MM.1S (cell line): Measurements from ENCODE around the gene LRP5.

Experiments used
- DNase-seq: peaks from one replicate; pipeline ENCODE4 v3.0.0-alpha.2; 2015
- H2AFZ ChIP-seq: fragments of 300-600 bp; sonication (generic); 2 replicates; pipeline ENCODE4 v1.6.0; 2016; ENCODE audit warnings: antibody characterized with exemption, low read length
- H3F3A ChIP-seq: fragments of 300-600 bp; sonication (generic); 2 replicates; pipeline ENCODE4 v1.6.1; 2016; ENCODE audit warnings: mild to moderate bottlenecking, antibody characterized with exemption, low read length, moderate library complexity, mixed read lengths; ENCODE audit not compliant: insufficient read depth
- H3K27ac ChIP-seq: fragments of 300-600 bp; sonication (generic); 2 replicates; pipeline ENCODE4 v1.5.1; 2016; ENCODE audit warnings: mild to moderate bottlenecking, low read length
- H3K27me3 ChIP-seq: fragments of 300-600 bp; sonication (generic); replicated peaks from 2 replicates; pipeline ENCODE4 v1.6.0; 2016; ENCODE audit warnings: low read length; ENCODE audit not compliant: insufficient read depth
- H3K36me3 ChIP-seq: fragments of 300-600 bp; sonication (generic); replicated peaks from 2 replicates; pipeline ENCODE4 v1.6.1; 2016; ENCODE audit warnings: mild to moderate bottlenecking, low read length, mixed read lengths; ENCODE audit not compliant: insufficient read depth
- H3K4me1 ChIP-seq: fragments of 300-600 bp; sonication (generic); 2 replicates; pipeline ENCODE4 v1.6.1; 2016; ENCODE audit warnings: low read length, mixed read lengths
- H3K4me2 ChIP-seq: fragments of 300-600 bp; sonication (generic); 2 replicates; pipeline ENCODE4 v1.6.0; 2016; ENCODE audit warnings: low read depth, low read length
- H3K4me3 ChIP-seq: fragments of 300-600 bp; sonication (generic); 2 replicates; pipeline ENCODE4 v1.5.1; 2016; ENCODE audit warnings: low read length, mixed read lengths
- H3K79me2 ChIP-seq: fragments of 300-600 bp; sonication (generic); 2 replicates; pipeline ENCODE4 v1.6.1; 2016; ENCODE audit warnings: mixed run types, low read length, mixed read lengths
- H3K9ac ChIP-seq: fragments of 300-600 bp; sonication (generic); 2 replicates; pipeline ENCODE4 v1.6.1; 2016; ENCODE audit warnings: low read length, mixed read lengths
- H3K9me2 ChIP-seq: fragments of 300-600 bp; sonication (generic); replicated peaks from 2 replicates; pipeline ENCODE4 v1.6.1; 2016; ENCODE audit warnings: mild to moderate bottlenecking, low read length, mixed read lengths; ENCODE audit not compliant: insufficient read depth
- H3K9me3 ChIP-seq: fragments of 300-600 bp; sonication (generic); replicated peaks from 2 replicates; pipeline ENCODE4 v1.6.1; 2016; ENCODE audit warnings: mild to moderate bottlenecking, low read length, mixed read lengths; ENCODE audit not compliant: insufficient read depth
- H4K20me1 ChIP-seq: fragments of 300-600 bp; sonication (generic); 2 replicates; pipeline ENCODE4 v1.6.1; 2016; ENCODE audit warnings: mild to moderate bottlenecking, low read length, moderate library complexity, mixed read lengths; ENCODE audit not compliant: insufficient read depth
- EZH2 ChIP-seq: fragments of 300-600 bp; sonication (generic); optimal IDR thresholded peaks from 2 replicates; pipeline ENCODE3; 2017; ENCODE audit warnings: low read depth, mild to moderate bottlenecking, antibody characterized with exemption, low read length, mixed read lengths
- EZH2phosphoT487 ChIP-seq: fragments of 300-600 bp; sonication (generic); IDR thresholded peaks from 2 replicates; pipeline ENCODE4 v1.6.1; 2018; ENCODE audit warnings: antibody characterized with exemption, low read length
- TF ChIP-seq, protein P1 (sequence below): fragments of 300-600 bp; sonication (generic); IDR thresholded peaks from 2 replicates; pipeline ENCODE4 v1.5.1; 2016; ENCODE audit warnings: antibody characterized with exemption, low read length, mixed read lengths

The LRP5 gene

GRCh38 chr11:68325907-68326220 lies 13.5 kb downstream of the LRP5 start:
- Histone ChIP-seq H3K4me2 (no peak overlapping the region), H3K9me3 (no peaks in the 10 kb centered on the region), H2AFZ (no peak overlapping the region), H3K27ac (no peak overlapping the region), H3K27me3 (no peaks in the 10 kb centered on the region), H3K4me3 (no peak overlapping the region), H3K36me3 (no peaks in the 10 kb centered on the region), H3K79me2 (peaks cover 7% of the 10 kb centered on the region), H3K9ac (no peak overlapping the region), H3F3A (no peaks in the 10 kb centered on the region), H4K20me1 (no peaks in the 10 kb centered on the region), H3K4me1 (no peaks in the 10 kb centered on the region), H3K9me2 (no peaks in the 10 kb centered on the region)
- TF ChIP-seq EZH2 (no peak), EZH2phosphoT487 (no peak)
- TF ChIP-seq, protein P1, sequence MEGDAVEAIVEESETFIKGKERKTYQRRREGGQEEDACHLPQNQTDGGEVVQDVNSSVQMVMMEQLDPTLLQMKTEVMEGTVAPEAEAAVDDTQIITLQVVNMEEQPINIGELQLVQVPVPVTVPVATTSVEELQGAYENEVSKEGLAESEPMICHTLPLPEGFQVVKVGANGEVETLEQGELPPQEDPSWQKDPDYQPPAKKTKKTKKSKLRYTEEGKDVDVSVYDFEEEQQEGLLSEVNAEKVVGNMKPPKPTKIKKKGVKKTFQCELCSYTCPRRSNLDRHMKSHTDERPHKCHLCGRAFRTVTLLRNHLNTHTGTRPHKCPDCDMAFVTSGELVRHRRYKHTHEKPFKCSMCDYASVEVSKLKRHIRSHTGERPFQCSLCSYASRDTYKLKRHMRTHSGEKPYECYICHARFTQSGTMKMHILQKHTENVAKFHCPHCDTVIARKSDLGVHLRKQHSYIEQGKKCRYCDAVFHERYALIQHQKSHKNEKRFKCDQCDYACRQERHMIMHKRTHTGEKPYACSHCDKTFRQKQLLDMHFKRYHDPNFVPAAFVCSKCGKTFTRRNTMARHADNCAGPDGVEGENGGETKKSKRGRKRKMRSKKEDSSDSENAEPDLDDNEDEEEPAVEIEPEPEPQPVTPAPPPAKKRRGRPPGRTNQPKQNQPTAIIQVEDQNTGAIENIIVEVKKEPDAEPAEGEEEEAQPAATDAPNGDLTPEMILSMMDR, result no peak
- DNase-seq, result no peak

DNA sequence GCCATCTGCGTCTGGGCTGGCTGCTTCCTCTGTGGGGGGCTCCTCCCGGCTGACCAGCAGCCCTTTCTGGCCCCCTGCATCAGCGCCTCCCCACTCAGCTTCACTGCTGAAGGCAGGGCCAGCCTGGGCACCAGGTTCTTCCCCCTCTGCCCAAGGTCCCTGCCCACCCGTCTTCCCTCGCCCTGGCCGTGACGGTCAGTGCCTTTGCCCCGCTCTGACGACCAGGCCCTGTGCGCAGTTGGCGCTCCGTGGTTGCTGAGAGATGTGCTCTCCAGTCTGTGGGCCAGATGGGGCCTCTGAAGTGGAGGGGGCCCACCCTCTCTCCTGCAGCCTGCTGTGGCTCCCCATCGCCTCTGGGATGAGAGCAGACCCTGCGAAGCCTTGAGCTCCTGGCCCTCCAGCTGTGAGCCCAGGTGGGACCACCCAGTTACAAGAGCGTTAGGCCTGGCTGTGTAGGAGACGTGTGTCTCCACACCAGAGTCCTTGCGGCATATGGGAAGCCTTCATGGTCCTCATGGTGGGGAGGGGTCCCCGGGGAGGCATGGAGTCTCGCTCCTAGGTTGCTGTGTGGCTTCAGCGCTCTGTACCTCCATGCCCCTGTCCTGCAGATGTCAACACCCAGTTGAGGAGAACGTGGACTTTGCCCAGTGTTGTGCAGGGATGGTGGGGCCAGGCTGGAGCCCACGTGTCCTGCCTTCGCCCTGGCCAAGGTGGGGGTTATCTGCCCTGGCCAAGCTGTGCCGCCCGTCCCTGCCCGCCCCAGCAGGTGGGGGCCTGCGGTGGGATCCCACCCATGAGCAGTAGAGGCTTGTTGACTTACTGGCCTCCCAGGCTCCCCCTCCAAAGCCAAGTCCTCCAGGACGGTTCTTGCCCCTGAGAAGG lies 14.2 kb downstream of the LRP5 start:
- Histone ChIP-seq H3K27me3 (no peaks in the 10 kb centered on the region), H3F3A (no peaks in the 10 kb centered on the region), H3K4me1 (no peaks in the 10 kb centered on the region), H3K4me2 (no peak overlapping the region), H3K9me3 (no peaks in the 10 kb centered on the region), H4K20me1 (no peaks in the 10 kb centered on the region), H3K79me2 (peaks cover 5% of the 10 kb centered on the region), H2AFZ (no peak overlapping the region), H3K36me3 (no peaks in the 10 kb centered on the region), H3K9ac (no peak overlapping the region), H3K27ac (no peak overlapping the region), H3K4me3 (no peak overlapping the region), H3K9me2 (no peaks in the 10 kb centered on the region)
- DNase-seq, result no peak
- TF ChIP-seq EZH2 (no peak), EZH2phosphoT487 (no peak)
- TF ChIP-seq, protein P1, result no peak

- H3K9ac ChIP-seq, result no peak overlapping the region
- no peaks in the 10 kb centered on the region for H3K79me2 ChIP-seq
- H2AFZ ChIP-seq, result no peak overlapping the region
- no peaks in the 10 kb centered on the region for H3K9me2 ChIP-seq
- no peaks in the 10 kb centered on the region for H3K27me3 ChIP-seq
- no peak overlapping the region for H3K4me3 ChIP-seq
- H3K36me3 ChIP-seq, result no peaks in the 10 kb centered on the region
- H4K20me1 ChIP-seq, result no peaks in the 10 kb centered on the region
- no peak for DNase-seq
- TF ChIP-seq EZH2, result no peak
- H3K4me2 ChIP-seq, result no peak overlapping the region
- no peak overlapping the region for H3K27ac ChIP-seq
- no peaks in the 10 kb centered on the region for H3K4me1 ChIP-seq
- H3F3A ChIP-seq, result no peaks in the 10 kb centered on the region
- no peaks in the 10 kb centered on the region for H3K9me3 ChIP-seq
Observed at GRCh38 chr11:68327586-68328370, 15.4 kb downstream of the LRP5 start.
